Uterus (tissue), 2 donors: Measurements from ENCODE around the gene ZNF594.
"Not testable (repeated sequence)": the region's sequence is repeated elsewhere in the genome, so short reads cannot be mapped to it uniquely, and the experiment has no call there.

Experiments
- CTCF ChIP-seq, 4 experiments: fragments of 200-600 bp in 2 of 4; fragments of 450-650 bp in 2 of 4; sonication (generic) in 2 of 4; IDR thresholded peaks; one replicate each; pipeline ENCODE4 v1.5.1; 2016 to 2019; ENCODE audit warnings: antibody characterized with exemption in 4 of 4, mild to moderate bottlenecking in 2 of 4, moderate library complexity in 1 of 4
- POLR2A ChIP-seq, 2 donors: fragments of 450-650 bp; IDR thresholded peaks; one replicate each; pipeline ENCODE4 v1.6.1; 2016; ENCODE audit warnings: antibody characterized with exemption in 2 of 2, mild to moderate bottlenecking in 1 of 2, moderate library complexity in 1 of 2

- not testable (repeated sequence) for TF ChIP-seq CTCF, POLR2A (IDR thresholded peaks at IDR 0.05)
Measured at GRCh38 chr17:5137511-5138197, 54.0 kb downstream of the ZNF594 start.
